GM12878 (cell line): Measurements from ENCODE around the gene KIF20A. TPM values are rescaled to one million over a fixed set of nuclear protein-coding genes. Genes with fewer than 3 reads are reported as not detected.

Source experiments
- ATAC-seq: fragments of 200-7000 bp; cut with Tn5 transposase; 3 replicates; pipeline ENCODE4 v1.9.1; 2020; ENCODE audit warnings: mild to moderate bottlenecking, moderate library complexity
- BruUV-seq: library from RNA; stranded (reverse); fragments of 400-500 nt; replicated peaks from 2 replicates; lab custom pipeline; 2021; lab: Mats Ljungman, UMichigan
- CTCF ChIA-PET: fragments of 300-600 bp; sonication (Branson Sonifier 250); formaldehyde crosslinking; extraction: SDS; loops from one replicate; lab custom pipeline; 2021; ENCODE audit warnings: inconsistent platforms; lab: Yijun Ruan, JAX
- POLR2A ChIA-PET: fragments of 350-600 bp; formaldehyde crosslinking; extraction: SDS; loops from one replicate; lab custom pipeline; 2021; ENCODE audit warnings: inconsistent platforms; lab: Charles Lee
- RAD21 ChIA-PET: fragments of 300-600 bp; sonication (Branson Sonifier 250); formaldehyde crosslinking; loops from one replicate; lab custom pipeline; 2023; ENCODE audit warnings: antibody characterized with exemption; ENCODE audit not compliant: unreplicated experiment; lab: Charles Lee
- SMC1A ChIA-PET: fragments of 300-600 bp; sonication (Branson Sonifier 250); formaldehyde crosslinking; loops from one replicate; lab custom pipeline; 2023; ENCODE audit not compliant: unreplicated experiment, uncharacterized antibody; lab: Charles Lee
- DNase-seq: peaks from one replicate; pipeline ENCODE4 v3.0.0-alpha.2; 2011; ENCODE audit warnings: low read depth, low spot score
- FAIRE-seq: peaks from 3 replicates; lab custom pipeline; 2011; peaks lifted over from hg19 to GRCh38; lab: Jason Lieb, UNC
- H2AFZ ChIP-seq: 2 replicates; pipeline ENCODE4 v1.6.0; 2011; ENCODE audit warnings: low read depth, low read length, control low read depth; ENCODE audit not compliant: control insufficient read depth
- H3K27ac ChIP-seq: 2 replicates; pipeline ENCODE4 v1.5.1; 2011; ENCODE audit warnings: control low read depth; ENCODE audit not compliant: control insufficient read depth, insufficient read depth
- H3K27me3 ChIP-seq, 2 experiments: replicated peaks in 1 of 2; 2 replicates each; pipeline versions ENCODE4 v1.6.0 to v1.6.1; 2011; ENCODE audit warnings: low read length in 1 of 2; ENCODE audit not compliant: control insufficient read depth in 2 of 2, insufficient read depth in 2 of 2
- H3K36me3 ChIP-seq, 2 experiments: 2 replicates each; pipeline ENCODE4 v1.5.1; 2011; ENCODE audit warnings: low read length in 1 of 2; ENCODE audit not compliant: control insufficient read depth in 2 of 2, insufficient read depth in 2 of 2
- H3K4me1 ChIP-seq: 2 replicates; pipeline ENCODE4 v1.6.1; 2011; ENCODE audit warnings: mild to moderate bottlenecking, low read length, moderate library complexity, mixed read lengths; ENCODE audit not compliant: control insufficient read depth, insufficient read depth
- H3K4me2 ChIP-seq: 2 replicates; pipeline ENCODE4 v1.6.0; 2011; ENCODE audit warnings: control low read depth; ENCODE audit not compliant: control insufficient read depth, insufficient read depth
- H3K4me3 ChIP-seq: fragments of 200-600 bp; sonication (generic); 2 replicates; pipeline ENCODE4 v1.5.1; 2016
- H3K79me2 ChIP-seq: 2 replicates; pipeline ENCODE4 v1.6.0; 2011; ENCODE audit warnings: low read length; ENCODE audit not compliant: control insufficient read depth, insufficient read depth
- H3K9ac ChIP-seq: 2 replicates; pipeline ENCODE4 v1.8.0; 2011; ENCODE audit warnings: low read length, control low read depth, mixed read lengths; ENCODE audit not compliant: control insufficient read depth, insufficient read depth
- H3K9me3 ChIP-seq: replicated peaks from 3 replicates; pipeline ENCODE4 v1.5.1; 2011; ENCODE audit warnings: mild to moderate bottlenecking, low read length; ENCODE audit not compliant: control insufficient read depth, insufficient read depth
- H4K20me1 ChIP-seq: 2 replicates; pipeline ENCODE4 v1.6.0; 2011; ENCODE audit not compliant: control insufficient read depth, insufficient read depth
- BRCA1 ChIP-seq: IDR thresholded peaks from 2 replicates; pipeline ENCODE4 v1.6.1; 2011; ENCODE audit warnings: low read depth, low read length, improper control_type of control experiment
- CUX1 ChIP-seq: IDR thresholded peaks from 2 replicates; pipeline ENCODE4 v1.6.1; 2012; ENCODE audit warnings: improper control_type of control experiment, low read depth, low read length; ENCODE audit not compliant: insufficient replicate concordance
- ESRRA ChIP-seq: IDR thresholded peaks from 2 replicates; pipeline ENCODE4 v1.6.1; 2012; ENCODE audit warnings: mild to moderate bottlenecking, low read length, improper control_type of control experiment
- FOXK2 ChIP-seq: fragments of 450-650 bp; IDR thresholded peaks from 2 replicates; pipeline ENCODE4 v1.6.1; 2017; ENCODE audit warnings: mild to moderate bottlenecking, moderate library complexity
- RBBP5 ChIP-seq: fragments of 200-600 bp; sonication (generic); conservative IDR thresholded peaks from 2 replicates; pipeline ENCODE4 v1.6.1; 2016
- SP1 ChIP-seq: IDR thresholded peaks from one replicate; pipeline ENCODE4 v1.6.1; 2011; ENCODE audit warnings: low read depth, low read length
- SREBF2 ChIP-seq: IDR thresholded peaks from 2 replicates; pipeline ENCODE4 v1.6.1; 2012; ENCODE audit warnings: mild to moderate bottlenecking, low read length
- USF2 ChIP-seq: IDR thresholded peaks from 2 replicates; pipeline ENCODE4 v1.6.1; 2011; ENCODE audit warnings: low read depth, low read length, improper control_type of control experiment, borderline replicate concordance
- ZNF207 ChIP-seq: fragments of 450-650 bp; IDR thresholded peaks from 2 replicates; pipeline ENCODE4 v1.6.1; 2014; ENCODE audit warnings: antibody characterized with exemption, mild to moderate bottlenecking, borderline replicate concordance
- ZNF384 ChIP-seq: IDR thresholded peaks from 2 replicates; pipeline ENCODE4 v1.6.1; 2012; ENCODE audit warnings: low read depth, mild to moderate bottlenecking, low read length, improper control_type of control experiment, borderline replicate concordance
- WGBS: methylation state at CpG from one replicate; pipeline ENCODE4 v1.1.6; 2016; ENCODE audit warnings: low lambda C conversion rate; ENCODE audit not compliant: insufficient replicate concordance, insufficient coverage; ENCODE audit errors: missing lambda C conversion rate; 5-methylcytosine and 5-hydroxymethylcytosine counted together
- in situ Hi-C: fragments of 300-500 bp; cut with MboI; formaldehyde crosslinking; loops from 9 replicates; pipeline ENCODE4 v1.14.3; 2018; ENCODE audit warnings: mixed read lengths
- intact Hi-C: fragments of 100-400 bp; cut with micrococcal nuclease; formaldehyde crosslinking; loops from one replicate; pipeline ENCODE4 v1.14.2; 2022; ENCODE audit not compliant: unreplicated experiment
- polyA plus RNA-seq, 11 experiments: library from polyadenylated mRNA; depleted of rRNA in 4 of 11; unstranded in 6 of 11; stranded (reverse) in 5 of 11; fragments of >200 nt; fragmentation: Nextera tagmentation in 4 of 11; fragmentation: Illumina TruSeq in 1 of 11; extraction: Ambion mirVana in 4 of 11; extraction: Trizol in 1 of 11; gene quantifications; 1 replicate in 1 of 11; 2 replicates in 10 of 11; pipeline versions ENCODE4 v1.2.1 to v1.2.3, GENCODE V29; 2011 to 2016; ENCODE audit warnings: inconsistent platforms in 2 of 11, missing spikeins in 2 of 11, low read depth in 1 of 11
- total RNA-seq, 4 experiments: library from RNA; depleted of rRNA in 3 of 4; stranded (reverse); fragments of >200 nt in 3 of 4; fragmentation: Illumina TruSeq in 1 of 4; extraction: Trizol in 1 of 4; gene quantifications; 2 replicates each; pipeline versions ENCODE4 v1.2.1 to v1.2.3, GENCODE V29; 2013 to 2021

The KIF20A gene
- total and polyA plus RNA-seq, 10 of the 15 experiments (the other 5 are each of a cell fraction or from before 2014, with no cell fraction given), result 20.7 to 61.9 (median 45.3) TPM

- no peak for ATAC-seq
- 35% methylated on average over 7 of the region's 7 CpGs for WGBS
- no peaks in the 10 kb centered on the region for H4K20me1 ChIP-seq
- no peak overlapping the region for H3K9ac ChIP-seq
- in situ Hi-C loops (loop anchor here (10.0 kb wide), 3 partner anchors 48 to 468 kb away; partner anchors contain the start of gene WNT8A), intact Hi-C loops (loop anchor here (2.0 to 10.0 kb wide), 2 partner anchors 354 to 508 kb away; no protein-coding TSS in a partner anchor)
- H3K79me2 ChIP-seq, result no peaks in the 10 kb centered on the region
- H3K4me2 ChIP-seq, result peak overlapping the region; percentile 54; the same call in 1 of the 2 replicates
- H3K4me1 ChIP-seq, result no peaks in the 10 kb centered on the region
- H3K36me3 ChIP-seq, result no peaks in the 10 kb centered on the region
- H3K27me3 ChIP-seq, result no peaks in the 10 kb centered on the region
- RAD21 ChIA-PET, result interaction anchor here (1.1 to 3.4 kb wide), 11 partner anchors 19 to 353 kb away, joined by 3 to 59 read pairs (median 6); partner anchors contain the start of gene PKD2L2
- no peak for TF ChIP-seq ZNF384
- no peak for TF ChIP-seq USF2
- TF ChIP-seq SP1, result no peak
- TF ChIP-seq ZNF207, result no peak
- no peak for TF ChIP-seq ESRRA
- TF ChIP-seq FOXK2, result no peak
- TF ChIP-seq SREBF2, result no peak
- TF ChIP-seq RBBP5, result no peak
- no peak for TF ChIP-seq CUX1
- TF ChIP-seq BRCA1, result no peak
- POLR2A ChIA-PET, result interaction anchor here (0.7 kb wide), 1 partner anchor 244 kb away, joined by 3 read pairs; no protein-coding TSS in a partner anchor
- no peak overlapping the region for H3K27ac ChIP-seq
- no peak for DNase-seq
- H2AFZ ChIP-seq, result peak overlapping the region; percentile 69
- SMC1A ChIA-PET, result interaction anchor here (0.6 to 3.6 kb wide), 14 partner anchors 11 to 390 kb away, joined by 3 to 87 read pairs (median 6); no protein-coding TSS in a partner anchor
- peak overlapping the region; percentile 60; the same call in 1 of the 2 replicates for H3K4me3 ChIP-seq
- BruUV-seq, result no TSS peak
- CTCF ChIA-PET, result interaction anchor here (0.6 to 13.8 kb wide), 27 partner anchors 9 to 509 kb away, joined by 3 to 243 read pairs (median 7); partner anchors contain the start of genes FAM13B and WNT8A
- FAIRE-seq, result no peak
- no peaks in the 10 kb centered on the region for H3K9me3 ChIP-seq
Observed at GRCh38 chr5:138132543-138132942, 46.4 kb upstream of the KIF20A start.
